Esophagus mucosa (tissue), 1 donor: ENCODE measurements around the gene MSL3. TPM values are rescaled to one million over a fixed set of nuclear protein-coding genes. Genes with fewer than 3 reads are reported as not detected.

Experiments
- ATAC-seq: fragments of 200-7000 bp; cut with Tn5 transposase; one replicate; pipeline ENCODE4 v1.9.1; 2020
- total RNA-seq: library from RNA; stranded (reverse); gene quantifications from one replicate; pipeline ENCODE4 v1.2.4, GENCODE V29; 2023
- donor health status: DM: yes; HTN: yes; CAD: no.

Gene MSL3, protein sequence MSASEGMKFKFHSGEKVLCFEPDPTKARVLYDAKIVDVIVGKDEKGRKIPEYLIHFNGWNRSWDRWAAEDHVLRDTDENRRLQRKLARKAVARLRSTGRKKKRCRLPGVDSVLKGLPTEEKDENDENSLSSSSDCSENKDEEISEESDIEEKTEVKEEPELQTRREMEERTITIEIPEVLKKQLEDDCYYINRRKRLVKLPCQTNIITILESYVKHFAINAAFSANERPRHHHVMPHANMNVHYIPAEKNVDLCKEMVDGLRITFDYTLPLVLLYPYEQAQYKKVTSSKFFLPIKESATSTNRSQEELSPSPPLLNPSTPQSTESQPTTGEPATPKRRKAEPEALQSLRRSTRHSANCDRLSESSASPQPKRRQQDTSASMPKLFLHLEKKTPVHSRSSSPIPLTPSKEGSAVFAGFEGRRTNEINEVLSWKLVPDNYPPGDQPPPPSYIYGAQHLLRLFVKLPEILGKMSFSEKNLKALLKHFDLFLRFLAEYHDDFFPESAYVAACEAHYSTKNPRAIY
- 16.0 TPM for total RNA-seq

DNA sequence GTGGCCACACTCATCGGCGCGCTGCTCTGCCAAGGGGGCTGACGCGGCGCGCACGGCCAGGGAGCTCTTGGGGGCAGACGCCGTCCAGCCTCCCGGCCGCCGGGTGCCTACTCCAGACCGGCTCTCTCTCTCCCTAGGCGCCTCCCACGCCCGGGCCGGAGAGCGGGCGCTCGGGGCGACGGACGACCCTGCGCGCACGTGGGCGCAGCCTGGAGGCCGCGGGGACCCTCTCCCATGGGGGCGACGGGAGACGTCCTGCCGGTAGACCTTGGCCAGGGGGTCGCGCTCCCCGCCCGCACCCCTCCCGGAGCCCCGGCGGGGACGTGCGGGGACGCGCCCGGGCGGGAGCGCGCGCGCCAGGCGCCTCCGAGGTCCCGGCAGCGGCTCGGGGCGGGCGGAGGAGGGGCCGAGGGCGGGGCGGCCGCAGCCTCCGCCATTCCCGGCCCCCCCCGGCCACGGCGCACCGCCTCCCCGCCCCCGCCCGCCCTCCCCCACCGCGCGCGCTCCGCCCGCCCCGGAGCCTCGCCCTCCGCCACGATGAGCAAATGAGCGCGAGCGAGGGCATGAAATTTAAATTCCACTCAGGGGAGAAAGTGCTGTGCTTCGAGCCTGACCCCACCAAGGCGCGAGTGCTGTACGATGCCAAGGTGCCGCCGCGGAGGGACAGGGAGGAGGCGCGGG is at the start of gene MSL3:
TSS of gene MSL3 (plus strand) at position 519 of the 681 bp plus-strand sequence. CDS start at position 546, 27 bp downstream.
- peak; percentile 79 for ATAC-seq

DNA sequence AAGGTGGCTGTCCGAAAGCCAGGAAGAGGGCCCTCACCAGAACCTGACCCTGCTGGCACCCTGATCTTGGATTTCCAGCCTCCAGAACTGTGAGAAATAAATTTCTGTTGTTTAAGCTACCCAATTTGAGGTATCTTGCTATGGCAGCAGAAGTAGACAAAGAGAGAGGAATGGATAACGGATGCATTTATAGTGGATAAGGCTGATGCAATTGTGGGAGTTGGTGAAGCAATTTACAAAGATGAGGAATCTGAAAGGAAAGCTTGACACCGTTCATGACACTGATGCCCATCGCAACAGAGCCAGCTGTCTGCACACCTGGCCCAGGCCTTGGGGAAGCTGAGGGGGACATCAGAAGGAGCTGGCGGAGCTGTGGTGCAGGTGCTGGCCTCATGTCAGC is 35.7 kb upstream of the MSL3 start:
- no peak for ATAC-seq

DNA sequence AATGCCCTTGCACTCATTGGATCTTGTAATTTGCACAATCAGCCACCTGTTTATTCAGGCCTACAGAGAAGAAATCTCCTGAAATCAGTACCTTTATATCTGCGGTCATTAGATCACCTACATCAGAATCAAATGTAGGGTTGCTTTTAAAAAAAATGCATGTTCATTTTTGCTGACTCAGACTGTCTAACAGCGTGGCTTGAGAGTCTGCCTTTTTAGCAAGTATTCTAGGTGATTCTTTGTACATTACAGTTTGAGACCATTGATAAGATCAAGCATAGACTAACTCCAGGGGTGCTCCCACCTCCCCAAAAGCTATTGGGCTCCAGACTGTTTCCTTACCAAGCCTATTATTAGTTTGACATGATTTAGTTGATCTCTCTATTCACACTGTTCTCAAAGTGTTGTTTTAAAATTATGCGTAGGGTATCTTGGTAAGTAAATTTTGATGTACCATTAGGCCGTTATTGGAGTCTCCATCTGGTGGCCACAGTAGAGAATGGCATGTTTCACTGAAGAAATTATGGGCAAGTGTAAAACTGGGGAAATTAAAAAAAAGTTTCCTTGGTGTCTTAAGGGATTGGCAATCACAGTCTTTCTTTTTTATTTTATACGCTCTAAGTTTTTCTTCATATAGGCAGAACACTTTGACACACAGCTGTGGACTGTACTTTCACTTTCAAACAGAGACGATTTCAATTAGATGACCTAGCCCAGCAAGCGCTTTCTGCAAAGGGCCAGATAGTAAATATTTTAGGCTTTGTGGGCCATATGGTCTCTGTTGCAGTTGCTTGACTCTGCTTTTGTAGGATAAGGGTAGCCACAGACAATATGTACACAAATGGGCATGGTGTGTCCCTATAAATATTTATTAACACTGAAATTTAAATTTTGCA is 33.7 kb upstream of the MSL3 start:
- ATAC-seq = peak; percentile 46

DNA sequence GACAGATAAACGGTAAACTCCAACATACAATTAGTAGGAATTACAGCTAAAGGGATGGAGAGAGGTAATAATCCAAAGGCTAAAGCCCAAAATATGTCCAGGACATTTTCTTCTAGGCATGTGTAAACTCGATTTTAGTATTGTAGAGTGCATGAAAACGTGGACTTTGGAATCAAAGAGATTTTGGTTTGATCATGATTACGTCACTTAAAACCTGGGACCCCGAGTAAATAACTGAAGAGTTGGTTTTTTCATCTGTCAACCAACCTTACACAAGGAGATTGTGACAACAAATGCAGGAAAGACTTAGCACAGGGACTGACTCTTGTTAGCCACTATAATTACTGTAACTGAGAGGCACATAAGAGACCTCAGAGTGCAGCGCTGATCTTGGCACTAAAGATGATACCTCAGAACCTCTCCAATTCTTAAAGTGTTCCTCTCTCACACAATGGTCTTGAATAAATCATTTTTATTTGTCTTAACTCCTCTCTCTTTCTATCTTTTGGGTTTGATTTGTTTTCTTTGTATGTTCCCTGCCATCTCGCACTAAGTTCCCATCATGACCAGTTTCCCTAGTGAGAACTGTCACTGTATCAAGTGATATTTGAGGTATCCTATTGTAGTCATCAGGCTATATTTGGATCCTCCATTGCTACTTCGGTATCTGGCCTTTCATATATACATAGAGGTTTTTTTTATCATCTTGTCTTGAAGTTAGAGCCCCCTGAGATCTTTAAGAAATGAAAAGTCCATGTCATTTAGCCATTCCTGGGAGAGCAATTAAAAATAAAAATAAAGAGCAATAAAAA is 32.2 kb upstream of the MSL3 start:
- no peak for ATAC-seq

DNA sequence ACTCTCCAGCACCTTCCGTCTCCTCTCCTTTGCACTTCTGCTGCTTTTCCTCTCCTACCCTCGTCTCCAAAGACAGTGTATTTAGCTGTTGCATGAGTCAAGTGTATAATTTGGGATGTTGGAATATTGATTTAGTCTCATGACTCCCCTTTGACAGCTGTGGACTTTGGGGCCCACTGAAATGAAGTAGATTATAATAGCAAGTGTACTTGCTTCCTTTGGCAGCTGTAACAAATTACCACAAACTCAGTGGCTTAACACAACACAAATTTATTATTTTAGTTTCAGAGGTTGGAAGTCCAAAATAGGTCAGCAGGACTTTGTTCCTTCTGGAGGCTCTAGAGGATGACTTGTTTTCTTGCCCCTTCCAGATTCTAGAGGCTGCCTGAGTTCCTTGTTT is 29.5 kb upstream of the MSL3 start:
- no peak for ATAC-seq

DNA sequence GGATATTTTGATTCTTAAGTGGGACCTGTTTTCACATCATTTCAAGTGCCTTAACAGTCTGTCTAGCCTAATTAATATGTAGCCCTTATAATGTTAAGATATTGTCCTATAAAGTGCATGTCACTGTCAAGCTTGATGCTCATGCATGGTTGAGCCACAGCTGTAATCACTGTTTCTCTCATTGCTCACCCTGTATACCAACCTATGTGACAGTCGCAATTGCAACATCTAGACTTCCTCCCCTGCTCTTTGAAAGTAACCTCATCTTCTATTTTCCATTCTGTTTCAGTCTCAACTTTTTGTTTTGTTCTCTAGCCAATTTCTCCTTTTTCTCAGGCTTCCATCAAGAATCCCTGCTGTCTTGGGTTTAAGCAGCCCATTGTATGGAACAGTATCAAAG is 24.4 kb upstream of the MSL3 start:
- ATAC-seq = no peak

DNA sequence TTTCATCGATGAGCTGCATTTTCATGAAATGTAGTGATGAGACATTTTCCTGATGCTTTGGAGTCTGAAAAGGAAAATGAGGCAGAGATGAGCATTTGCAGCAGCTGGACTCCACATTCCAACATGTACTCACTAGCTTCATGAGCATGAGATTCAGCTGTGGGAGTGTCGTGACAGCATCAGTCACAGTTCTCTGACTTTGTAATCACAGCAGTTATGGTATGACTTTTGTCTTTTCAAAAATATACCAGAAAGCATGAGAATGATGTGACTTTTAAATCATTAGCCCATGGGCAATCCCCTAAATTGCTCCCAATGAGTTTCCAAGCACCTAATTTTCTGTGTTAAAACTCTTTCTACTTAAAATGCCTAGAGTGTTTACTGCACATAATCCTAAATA is 18.3 kb upstream of the MSL3 start:
- ATAC-seq = no peak

DNA sequence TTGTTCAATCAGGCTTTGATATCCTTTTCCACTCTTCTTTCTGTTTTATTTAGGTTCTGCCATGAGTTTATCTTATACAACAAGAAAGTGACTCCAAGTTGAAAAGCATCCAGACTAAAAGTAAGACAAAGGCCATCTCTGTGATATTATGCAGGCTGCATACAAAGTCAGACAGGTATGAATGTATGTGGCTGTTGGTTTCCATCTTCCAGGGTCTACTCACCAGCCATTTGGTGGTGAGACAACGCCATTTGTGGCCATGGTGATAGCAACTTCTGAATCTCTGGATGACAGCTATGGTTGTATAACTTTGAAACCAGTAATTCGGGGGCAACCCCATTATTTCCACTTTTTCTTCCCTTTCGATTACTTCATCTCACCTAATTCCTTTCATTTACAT is 17.2 kb upstream of the MSL3 start:
- no peak for ATAC-seq

DNA sequence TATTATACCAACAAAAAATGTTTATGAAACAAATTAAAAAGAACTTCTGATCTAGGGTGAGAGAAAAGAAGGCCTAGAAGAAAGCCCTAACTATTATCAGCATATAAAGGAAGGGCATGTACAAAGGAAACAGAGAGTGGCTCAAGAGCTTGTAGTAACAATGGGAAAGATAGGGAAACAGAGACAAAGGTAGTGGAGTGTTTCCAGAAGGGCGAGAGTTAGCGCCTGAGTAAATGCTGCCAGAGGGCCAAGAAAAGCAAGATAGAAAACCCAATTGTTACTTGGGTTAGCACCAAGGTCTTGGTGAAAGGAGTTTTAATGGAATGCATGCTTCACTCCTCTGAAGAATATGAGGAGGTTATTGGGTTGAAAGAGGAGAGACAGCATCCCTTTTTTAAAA is 16.5 kb upstream of the MSL3 start:
- ATAC-seq = no peak

DNA sequence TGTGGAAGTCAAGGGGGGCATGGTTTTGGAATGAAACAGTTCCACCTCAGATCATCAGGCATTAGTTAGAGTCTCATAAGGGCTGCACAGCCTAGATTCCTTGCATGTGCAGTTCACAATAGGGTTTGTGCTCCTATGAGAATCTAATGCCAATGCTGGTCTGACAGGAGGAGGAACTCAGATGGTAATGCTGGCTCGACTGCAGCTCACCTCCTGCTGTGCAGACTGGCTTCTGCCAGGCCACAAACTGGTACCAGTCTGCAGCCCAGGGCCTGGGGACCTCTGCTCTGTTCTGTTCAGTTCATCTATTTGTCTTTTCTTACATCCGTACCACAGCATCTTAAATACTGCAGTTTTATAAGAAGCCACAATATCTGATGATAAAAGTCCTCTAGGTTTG is 12.2 kb upstream of the MSL3 start:
- ATAC-seq = no peak

DNA sequence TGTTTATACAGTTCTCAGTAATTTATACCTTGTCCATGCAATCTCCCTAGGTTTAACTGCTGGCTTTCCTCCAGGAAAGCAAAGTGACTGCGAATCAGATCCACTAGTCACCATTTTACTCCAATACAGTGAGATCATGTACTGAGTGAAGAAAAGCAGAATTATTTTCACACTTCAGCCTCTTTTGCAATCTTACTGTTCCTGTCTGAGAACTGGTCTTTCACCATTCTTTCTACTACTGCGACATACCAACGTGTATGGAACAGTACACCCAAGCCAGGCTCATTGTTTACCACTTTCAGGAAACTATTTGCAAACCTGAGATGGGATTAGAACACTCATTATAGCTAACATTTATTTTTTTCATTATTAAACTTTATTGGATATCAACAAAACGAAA is 8.0 kb upstream of the MSL3 start:
- peak; percentile 96 for ATAC-seq

DNA sequence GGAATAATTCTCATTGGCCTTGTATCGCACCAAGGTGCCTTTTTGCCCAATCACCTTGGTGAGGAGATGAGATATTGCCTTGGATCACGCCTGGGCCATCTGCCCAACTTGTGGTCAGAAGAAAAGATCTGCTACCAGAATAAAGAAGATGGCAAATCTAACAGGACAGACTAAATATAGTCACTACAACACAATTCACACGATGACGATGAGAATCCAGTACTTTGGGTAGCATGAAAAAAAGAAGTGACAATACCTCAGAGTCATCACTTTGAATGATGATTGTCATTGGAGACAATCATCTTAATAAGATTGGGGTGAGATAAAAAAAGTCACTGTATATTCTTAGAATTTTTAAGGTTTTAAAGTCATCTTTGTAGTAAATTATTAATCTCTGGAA is 7.3 kb upstream of the MSL3 start:
- no peak for ATAC-seq

DNA sequence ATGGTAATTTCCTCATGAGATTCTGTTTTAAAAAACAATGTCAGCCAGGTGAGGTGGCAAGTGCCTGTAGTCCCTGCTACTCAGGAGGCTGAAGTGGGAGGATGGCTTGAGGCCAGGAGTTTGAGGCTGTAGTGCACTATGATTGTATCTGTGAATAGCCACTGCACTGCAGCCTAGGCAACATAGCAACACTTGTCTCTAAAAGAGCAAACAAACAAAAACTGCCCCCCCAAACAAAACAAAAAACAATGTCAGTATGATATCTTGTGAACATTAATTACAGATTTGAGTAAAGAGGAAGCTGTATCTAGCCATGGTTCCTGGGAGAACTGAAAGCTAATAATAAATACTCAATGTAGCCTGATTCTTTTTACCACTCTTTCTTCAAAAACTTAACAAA is 6.8 kb upstream of the MSL3 start:
- ATAC-seq = no peak

DNA sequence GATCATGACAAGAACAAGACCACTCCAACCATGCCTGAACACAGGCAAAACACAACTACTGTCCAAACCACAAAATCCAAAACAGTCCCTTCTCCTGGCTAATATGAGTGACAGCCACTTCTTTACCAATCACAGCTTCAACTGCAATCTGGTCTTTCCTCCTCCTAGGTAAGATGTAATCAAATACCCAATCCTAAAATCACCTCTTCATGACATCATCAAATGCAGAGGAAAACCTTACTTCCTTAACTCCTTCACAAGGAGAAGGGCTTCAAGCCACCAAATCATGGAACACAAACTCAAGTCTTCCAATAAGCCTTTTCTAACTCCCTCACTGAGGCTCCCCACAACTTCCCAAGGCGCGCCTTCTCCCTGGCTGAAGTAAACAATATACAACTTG is 4.4 kb upstream of the MSL3 start:
- no peak for ATAC-seq

DNA sequence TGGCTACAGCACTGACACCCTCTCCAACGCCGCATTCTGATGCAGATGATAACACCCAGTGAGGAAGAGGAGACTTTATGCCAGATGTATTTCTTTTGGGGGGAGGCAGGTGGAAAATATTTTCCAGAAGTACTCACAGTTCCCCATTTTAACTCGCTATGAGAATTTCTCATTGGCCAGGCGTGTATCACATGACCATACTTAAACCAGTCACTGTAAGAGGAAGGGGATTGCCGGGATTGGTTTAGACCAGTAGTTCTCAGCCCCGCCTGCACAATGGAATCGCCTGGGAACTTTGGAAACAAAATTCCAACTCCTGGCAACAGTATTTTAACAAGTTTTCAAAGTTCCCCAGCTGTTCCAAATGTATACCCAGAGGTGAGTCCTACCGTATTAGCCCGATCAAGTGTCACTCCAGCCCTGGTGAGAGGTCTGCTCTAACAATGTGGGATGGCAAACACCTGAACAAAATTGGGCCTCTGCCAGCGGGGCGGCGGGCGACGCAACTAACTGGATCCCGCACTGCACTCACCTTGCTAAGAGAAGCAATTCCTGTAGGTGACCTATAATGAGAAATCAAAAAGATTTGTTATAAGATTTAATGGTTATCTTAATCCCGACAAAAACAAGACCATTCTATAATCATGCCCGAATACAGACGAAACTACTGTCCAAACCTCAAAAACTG is 2.9 kb upstream of the MSL3 start:
- ATAC-seq = no peak

DNA sequence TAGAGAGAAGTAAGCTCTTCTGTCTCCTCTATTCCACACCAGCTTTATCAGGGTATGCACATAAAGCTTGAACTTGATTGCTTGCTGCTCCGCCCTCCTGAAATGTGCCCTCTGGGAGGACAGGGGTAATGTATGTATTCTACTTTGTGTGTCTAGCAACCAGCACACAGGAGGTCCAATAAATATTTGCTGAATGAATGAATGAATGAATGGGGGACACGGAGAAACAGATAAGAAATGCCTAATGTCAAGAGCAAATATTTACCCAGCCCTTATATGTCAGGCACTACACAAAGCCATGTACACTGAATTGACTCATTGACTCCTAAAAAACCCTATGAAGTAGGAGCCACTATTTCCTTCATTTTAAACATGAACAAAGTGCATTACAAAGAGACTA is 2.3 kb upstream of the MSL3 start:
- no peak for ATAC-seq

DNA sequence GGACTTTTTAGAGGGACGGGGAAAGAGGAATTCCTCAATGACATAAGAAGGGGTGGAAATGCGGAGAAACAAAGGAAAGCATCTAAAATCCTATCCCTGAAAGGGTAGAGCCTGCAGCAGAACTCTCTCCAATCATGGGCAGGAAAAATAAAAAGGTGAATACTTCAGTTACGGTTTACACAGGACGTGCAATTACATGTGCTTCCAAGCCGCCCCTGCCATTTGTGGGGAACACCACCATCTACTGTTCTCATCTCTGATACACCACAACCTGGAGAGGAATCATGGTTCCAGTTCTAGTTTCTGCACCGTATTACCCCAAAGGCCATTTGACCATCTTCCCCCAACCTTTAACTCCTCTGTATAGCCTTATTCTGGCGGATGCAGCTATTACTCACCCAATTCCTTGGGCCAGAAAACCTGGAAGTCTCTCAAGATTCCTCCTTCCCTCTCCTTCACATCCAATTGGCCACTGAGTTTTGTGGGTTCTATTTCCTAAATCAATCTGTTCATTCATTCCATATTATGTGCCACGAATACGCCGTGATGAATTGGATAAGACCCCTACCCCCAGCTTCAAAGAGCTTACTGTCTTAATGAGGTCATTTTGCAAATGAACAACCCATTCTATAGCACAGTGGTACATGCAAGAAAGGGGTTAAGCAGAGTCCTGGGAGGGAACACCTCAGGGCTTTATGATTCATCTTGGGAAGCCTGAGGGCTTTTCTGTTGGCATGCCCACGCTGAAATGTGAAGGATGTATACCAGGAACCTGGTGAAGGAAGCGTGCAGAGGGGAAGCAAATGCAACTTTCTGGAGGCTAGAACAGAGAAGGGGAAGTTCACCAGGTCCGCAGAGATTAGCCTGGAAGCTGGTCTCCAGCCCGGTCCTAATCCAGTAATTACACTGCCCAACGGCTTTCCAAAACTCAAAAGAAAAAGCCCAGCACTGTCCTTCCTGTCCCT is 1.4 kb upstream of the MSL3 start:
- ATAC-seq = no peak

DNA sequence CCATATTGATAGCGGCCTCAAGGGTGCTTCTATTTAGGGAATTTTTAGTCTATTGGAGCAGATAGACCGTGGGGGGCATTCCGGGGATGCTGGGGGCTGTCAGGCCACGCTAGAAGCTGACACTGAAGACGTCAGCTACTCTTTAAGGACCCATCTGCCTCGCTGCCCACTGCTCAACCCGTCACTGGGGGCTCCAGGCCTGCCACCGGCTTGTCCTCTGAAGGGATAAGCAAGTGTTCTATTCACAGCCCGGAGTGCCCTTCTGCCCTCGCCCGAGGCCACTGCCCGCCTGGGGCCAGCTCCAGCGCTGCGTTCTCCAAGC is 679 bp upstream of the MSL3 start:
- no peak for ATAC-seq

DNA sequence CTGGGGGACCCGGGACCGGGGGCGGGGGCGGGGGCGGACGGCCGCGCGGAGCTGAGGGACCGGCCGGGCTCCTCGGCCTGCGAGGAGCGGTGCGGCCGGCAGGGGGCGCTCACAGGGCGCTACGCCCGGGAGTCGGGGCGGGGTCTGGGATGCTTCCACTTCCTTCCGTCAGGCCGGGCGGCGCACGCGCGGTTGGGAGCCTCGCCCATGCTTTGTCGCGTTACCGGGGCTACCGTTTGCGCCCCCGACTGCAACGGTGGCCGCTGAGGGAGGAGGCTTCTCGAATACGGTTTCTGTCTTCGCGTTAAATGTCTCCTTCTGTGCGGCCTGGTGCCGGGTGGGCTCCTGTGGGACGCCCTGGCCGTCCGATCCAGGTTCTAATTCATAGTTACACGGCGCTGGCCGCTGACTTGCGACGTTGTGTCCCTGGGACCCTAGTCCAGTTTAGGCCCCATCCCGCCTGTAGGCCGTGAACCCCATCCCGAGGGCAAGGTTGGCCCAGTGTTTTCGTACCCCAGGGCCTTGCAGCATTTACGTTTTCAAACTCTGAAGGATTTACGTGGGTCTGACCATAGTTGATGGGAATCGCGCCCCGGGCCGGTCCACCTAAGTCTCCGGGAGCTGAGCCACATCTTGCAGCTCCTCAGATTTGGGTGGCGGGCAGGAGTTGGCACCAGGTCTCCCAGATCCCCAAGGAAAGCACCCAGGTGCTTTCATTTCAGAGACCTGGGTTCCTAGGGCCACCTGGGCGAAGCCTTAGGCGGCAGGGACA is 549 bp downstream of the MSL3 start:
- ATAC-seq = peak; percentile 92

DNA sequence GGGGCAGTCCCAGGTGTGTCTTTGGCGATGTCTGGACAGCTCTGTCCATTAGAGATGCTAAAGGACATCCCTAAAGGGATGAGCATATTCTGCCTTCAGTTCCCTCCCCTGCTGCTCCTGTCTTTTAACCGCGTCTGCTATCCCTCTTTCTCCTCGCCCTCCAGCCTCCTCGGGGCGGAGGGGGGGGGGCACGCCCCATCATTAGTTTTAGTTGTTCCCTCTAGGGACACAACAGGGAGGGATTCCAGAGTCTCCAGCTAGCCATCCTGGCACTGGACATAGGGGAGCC is 1.1 kb downstream of the MSL3 start:
- ATAC-seq = no peak
